Keratinocyte (primary cell): ENCODE data around the gene MAZ. TPM values are rescaled to one million over a fixed set of nuclear protein-coding genes. Genes with fewer than 3 reads are reported as not detected.

Source experiments
- DNase-seq: peaks from one replicate; pipeline ENCODE4 v3.0.0-alpha.2; 2011; ENCODE audit warnings: low read depth, missing footprints, low spot score
- FAIRE-seq: peaks from 2 replicates; lab custom pipeline; 2011; peaks lifted over from hg19 to GRCh38; lab: Jason Lieb, UNC
- H2AFZ ChIP-seq: 2 replicates; pipeline ENCODE4 v1.6.0; 2012; ENCODE audit warnings: low read length, control low read depth, inconsistent platforms; ENCODE audit not compliant: control insufficient read depth
- H3K27ac ChIP-seq: 2 replicates; pipeline ENCODE4 v1.5.1; 2011; ENCODE audit warnings: low read length; ENCODE audit not compliant: control insufficient read depth, insufficient read depth
- H3K27me3 ChIP-seq: 3 replicates; pipeline ENCODE4 v1.6.0; 2011; ENCODE audit warnings: low read length; ENCODE audit not compliant: control insufficient read depth, insufficient read depth; ENCODE audit errors: extremely low read depth
- H3K36me3 ChIP-seq, 2 experiments: 2 replicates in 1 of 2; 3 replicates in 1 of 2; pipeline ENCODE4 v1.5.1; 2011; ENCODE audit warnings: low read length in 2 of 2, mild to moderate bottlenecking in 1 of 2; ENCODE audit not compliant: control insufficient read depth in 2 of 2, insufficient read depth in 2 of 2; ENCODE audit errors: extremely low read depth in 1 of 2
- H3K4me1 ChIP-seq: 3 replicates; pipeline ENCODE4 v1.5.1; 2011; ENCODE audit warnings: low read length; ENCODE audit not compliant: control insufficient read depth, insufficient read depth; ENCODE audit errors: extremely low read depth
- H3K4me2 ChIP-seq: 3 replicates; pipeline ENCODE4 v1.6.0; 2011; ENCODE audit warnings: low read depth, low read length; ENCODE audit not compliant: control insufficient read depth, insufficient read depth; ENCODE audit errors: extremely low read depth
- H3K4me3 ChIP-seq, 3 experiments: fragments of 200-600 bp in 1 of 3; sonication (generic) in 1 of 3; 2 replicates in 2 of 3; 3 replicates in 1 of 3; pipeline ENCODE4 v1.5.1; 2011 to 2016; ENCODE audit warnings: low read length in 3 of 3, mild to moderate bottlenecking in 3 of 3, control low read depth in 2 of 3, inconsistent platforms in 1 of 3, low read depth in 1 of 3, mixed read lengths in 1 of 3, mixed run types in 1 of 3, moderate library complexity in 1 of 3; ENCODE audit not compliant: control insufficient read depth in 2 of 3, insufficient read depth in 2 of 3; ENCODE audit errors: extremely low read depth in 1 of 3
- H3K79me2 ChIP-seq: 2 replicates; pipeline ENCODE4 v1.6.0; 2012; ENCODE audit warnings: low read length; ENCODE audit not compliant: control insufficient read depth, insufficient read depth
- H3K9ac ChIP-seq: 3 replicates; pipeline ENCODE4 v1.6.0; 2011; ENCODE audit warnings: low read length; ENCODE audit not compliant: control insufficient read depth, insufficient read depth; ENCODE audit errors: extremely low read depth
- H3K9me1 ChIP-seq: 3 replicates; pipeline ENCODE4 v1.6.0; 2011; ENCODE audit warnings: low read length; ENCODE audit not compliant: control insufficient read depth, insufficient read depth; ENCODE audit errors: extremely low read depth
- H3K9me3 ChIP-seq: 2 replicates; pipeline ENCODE4 v1.5.1; 2012; ENCODE audit warnings: low read depth, low read length; ENCODE audit not compliant: control insufficient read depth
- H4K20me1 ChIP-seq: 3 replicates; pipeline ENCODE4 v1.6.0; 2011; ENCODE audit warnings: low read length; ENCODE audit not compliant: control insufficient read depth, insufficient read depth; ENCODE audit errors: extremely low read depth
- CTCF ChIP-seq, 3 experiments: IDR thresholded peaks in 1 of 3; conservative IDR thresholded peaks in 1 of 3; optimal IDR thresholded peaks in 1 of 3; 2 replicates in 2 of 3; 3 replicates in 1 of 3; pipeline versions ENCODE3 to v1.5.1; 2011; ENCODE audit warnings: low read length in 3 of 3, mild to moderate bottlenecking in 3 of 3, moderate library complexity in 2 of 3, control low read depth in 1 of 3, inconsistent platforms in 1 of 3; ENCODE audit not compliant: insufficient read depth in 2 of 3; ENCODE audit errors: extremely low read depth in 1 of 3
- EZH2 ChIP-seq: IDR thresholded peaks from one replicate; pipeline ENCODE4 v1.6.1; 2012; ENCODE audit warnings: inconsistent platforms, mild to moderate bottlenecking, low read length, moderate library complexity
- dilution Hi-C: fragments of 300-500 bp; cut with MboI; formaldehyde crosslinking; loops from one replicate; pipeline ENCODE4 v1.7.0; 2020; ENCODE audit warnings: low sequenced_read_pairs; ENCODE audit not compliant: extremely low pct_ligation_motif_present
- polyA plus RNA-seq, 5 experiments: library from polyadenylated mRNA; depleted of rRNA in 3 of 5; stranded (reverse) in 3 of 5; stranded (forward) in 1 of 5; unstranded in 1 of 5; fragments of >200 nt; gene quantifications; 1 replicate in 1 of 5; 2 replicates in 3 of 5; 3 replicates in 1 of 5; pipeline versions ENCODE4 v1.2.1 to v1.2.3, GENCODE V29; 2011 to 2012; ENCODE audit warnings: missing spikeins in 2 of 5, low read depth in 1 of 5, low replicate concordance in 1 of 5

Gene MAZ
- polyA plus RNA-seq, 1 donor (not counting 4 experiments of a cell fraction or from before 2014, with no cell fraction given) = 48.5 TPM

- dilution Hi-C loops = no loop called here
- Histone ChIP-seq H3K9me1 (peaks cover 2% of the 10 kb centered on the region), H3K4me1 (peaks cover 36% of the 10 kb centered on the region), H3K27me3 (peaks cover 15% of the 10 kb centered on the region), H3K79me2 (peaks cover 22% of the 10 kb centered on the region), H3K36me3 (peaks cover 5 to 9% of the 10 kb centered on the region in 2 experiments), H3K27ac (no peak overlapping the region), H4K20me1 (no peaks in the 10 kb centered on the region), H3K9me3 (no peaks in the 10 kb centered on the region), H3K9ac (no peak overlapping the region), H3K4me3 (no peak overlapping the region), H2AFZ (no peak overlapping the region), H3K4me2 (peak overlapping the region; percentile 94)
- FAIRE-seq (no peak), DNase-seq (no peak)
- TF ChIP-seq EZH2 (no peak), CTCF (optimal IDR thresholded peaks at IDR 0.05 in 1 of 3, IDR thresholded peaks at IDR 0.05 in 1 of 3, conservative IDR thresholded peaks at IDR 0.05 in 1 of 3; ENCODE audit: extremely low read depth in 1 of 3, insufficient read depth in 2 of 3, low read length in 3 of 3) (no peak)
Observed at GRCh38 chr16:29809031-29809747, 2.9 kb downstream of the MAZ start.

DNA sequence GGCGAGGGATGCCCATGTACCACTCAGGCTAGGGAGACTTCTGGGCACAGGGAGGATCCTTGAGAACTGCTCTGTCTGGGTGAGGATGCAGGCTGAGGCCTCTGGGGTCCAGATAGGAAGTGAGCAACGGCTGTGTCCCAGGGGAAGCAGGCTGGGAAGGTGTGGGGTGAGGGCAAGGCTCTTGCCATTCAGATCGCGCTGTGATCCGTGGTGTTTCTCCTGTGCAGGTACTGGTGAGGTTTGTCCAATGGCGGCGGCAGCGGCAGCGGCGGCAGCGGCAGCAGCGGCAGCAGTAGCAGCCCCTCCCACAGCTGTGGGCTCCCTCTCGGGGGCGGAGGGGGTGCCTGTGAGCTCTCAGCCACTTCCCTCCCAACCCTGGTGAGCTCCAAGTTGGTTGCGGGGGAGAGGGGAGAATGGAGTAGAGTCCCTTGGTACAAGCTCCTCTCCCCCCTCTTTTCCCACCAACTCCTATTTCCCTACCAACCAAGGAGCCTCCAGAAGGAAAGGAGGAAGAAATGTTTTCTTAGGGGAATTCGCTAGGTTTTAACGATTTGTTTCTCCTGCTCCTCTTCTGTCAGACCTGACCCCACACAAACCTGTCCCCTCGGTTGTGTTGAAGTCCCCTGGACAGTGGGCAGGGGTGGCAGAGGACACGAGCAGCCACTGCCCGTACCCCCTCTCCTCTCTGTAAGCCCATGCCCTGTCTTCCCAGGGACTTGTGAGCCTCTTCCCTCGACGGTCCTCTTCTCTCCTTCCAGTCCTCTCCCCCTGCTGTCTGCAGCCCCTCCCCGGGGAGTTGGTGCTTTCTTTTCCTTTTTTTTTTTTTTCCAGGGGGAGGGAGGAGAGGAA lies 3.7 kb downstream of the MAZ start:
- Histone ChIP-seq H3K9me1 (peaks cover 2% of the 10 kb centered on the region), H3K27me3 (peaks cover 15% of the 10 kb centered on the region), H3K4me1 (peaks cover 30% of the 10 kb centered on the region), H3K4me2 (no peak overlapping the region), H3K9me3 (no peaks in the 10 kb centered on the region), H3K27ac (no peak overlapping the region), H3K79me2 (peaks cover 22% of the 10 kb centered on the region), H4K20me1 (no peaks in the 10 kb centered on the region), H2AFZ (no peak overlapping the region), H3K9ac (peak overlapping the region; percentile 47), H3K36me3 (peaks cover 5 to 9% of the 10 kb centered on the region in 2 experiments), H3K4me3 (no peak overlapping the region)
- TF ChIP-seq CTCF (optimal IDR thresholded peaks at IDR 0.05 in 1 of 3, IDR thresholded peaks at IDR 0.05 in 1 of 3, conservative IDR thresholded peaks at IDR 0.05 in 1 of 3; ENCODE audit: extremely low read depth in 1 of 3, insufficient read depth in 2 of 3, low read length in 3 of 3) (no peak), EZH2 (no peak)
- DNase-seq (no peak), FAIRE-seq (no peak)
- dilution Hi-C loops = no loop called here
